GM21367 (cell line): ENCODE data around the gene UPF1.

Experiments used
- ATAC-seq: cut with Tn5 transposase; IDR thresholded peaks from one replicate; pipeline ENCODE4 v1.9.1; 2021; ENCODE audit not compliant: unreplicated experiment

Gene UPF1

DNA sequence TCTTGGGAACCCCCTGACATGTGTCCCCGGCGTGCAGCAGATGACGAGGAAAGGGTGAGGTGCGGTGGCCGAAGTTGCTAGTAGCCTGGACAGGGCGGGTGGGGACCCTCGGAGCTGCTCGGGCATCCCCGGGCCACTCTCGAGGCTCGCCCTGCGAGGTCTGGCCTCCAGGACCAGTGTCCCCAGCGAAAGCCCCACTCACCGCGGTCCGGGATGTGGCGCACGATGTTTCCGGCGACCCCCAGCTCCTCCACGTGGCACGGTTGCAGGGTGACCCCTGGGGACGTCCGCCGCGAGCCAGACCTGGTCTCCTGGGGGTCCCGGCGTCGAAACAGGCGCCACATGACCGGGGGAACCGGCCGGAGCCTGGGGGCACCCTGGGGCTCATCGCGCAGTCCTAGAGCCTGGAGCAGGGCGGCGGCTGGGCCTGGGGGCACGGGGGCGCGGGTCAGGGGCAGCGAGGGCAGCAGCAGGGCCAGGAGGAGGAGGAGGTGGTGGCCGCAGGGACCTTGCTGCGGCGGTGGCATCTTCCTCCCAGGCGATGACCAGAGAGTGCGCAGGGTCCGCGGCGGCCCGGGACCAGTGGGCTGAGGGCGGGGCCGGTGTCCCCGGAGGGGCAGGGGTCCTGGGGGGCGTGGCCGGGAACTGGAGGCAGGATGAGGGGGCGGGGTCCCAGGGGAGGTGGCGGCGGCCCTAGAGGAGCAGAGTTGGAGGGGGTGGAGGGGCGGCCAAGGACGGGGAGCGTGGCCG, 38.2 kb downstream of the UPF1 start:
- ATAC-seq = no peak

DNA sequence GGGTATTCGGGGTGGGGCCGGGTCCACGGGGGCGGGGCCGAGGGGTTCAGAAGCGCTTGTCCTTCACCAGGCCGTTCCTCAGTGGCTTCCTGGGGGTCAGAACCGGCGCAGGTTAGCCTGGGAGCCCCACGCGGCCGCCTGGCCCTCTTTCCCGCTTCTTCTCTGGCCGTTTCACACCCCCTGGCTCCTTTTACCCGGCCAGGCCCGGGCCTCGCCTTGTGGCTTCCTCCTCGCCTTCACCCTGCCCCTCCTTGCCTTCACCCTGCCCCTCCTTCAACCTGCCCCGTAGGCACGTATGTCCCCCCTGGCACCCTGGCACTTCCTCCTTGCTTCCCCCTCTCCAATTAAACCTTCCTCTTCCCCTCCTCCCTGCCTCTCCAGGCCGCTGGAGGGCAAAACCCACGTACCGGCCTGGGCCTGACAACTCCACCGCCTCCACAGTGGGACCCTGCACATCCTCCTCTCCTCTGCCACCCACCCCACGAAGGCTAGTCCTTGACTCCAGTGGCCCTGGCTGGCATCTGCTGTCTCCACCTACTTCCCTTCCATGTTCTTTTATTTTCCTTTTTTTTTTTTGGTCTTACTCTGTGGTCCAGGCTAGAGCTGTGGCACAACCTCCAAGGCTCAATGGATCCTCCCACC, 38.9 kb downstream of the UPF1 start:
- ATAC-seq = no peak

DNA sequence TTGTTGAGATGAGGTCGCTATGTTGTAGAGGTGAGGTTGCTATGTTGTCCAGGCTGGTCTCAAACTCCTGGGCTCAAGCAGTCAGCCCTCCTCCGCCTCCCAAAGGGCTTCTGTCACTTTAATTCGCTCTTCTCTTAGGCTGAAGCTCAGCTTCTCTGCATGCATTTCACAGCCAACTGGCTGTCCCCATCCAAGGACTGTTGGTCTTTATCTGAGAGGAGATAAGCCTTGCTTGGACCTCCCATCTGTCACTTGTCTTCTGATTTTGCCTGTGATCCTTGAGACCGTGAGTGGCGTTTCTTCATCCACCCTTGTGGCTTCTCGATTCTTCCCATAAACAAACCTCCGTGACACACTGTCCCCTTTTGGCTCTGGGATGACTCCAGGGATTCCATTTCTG, 39.8 kb downstream of the UPF1 start:
- no peak for ATAC-seq

DNA sequence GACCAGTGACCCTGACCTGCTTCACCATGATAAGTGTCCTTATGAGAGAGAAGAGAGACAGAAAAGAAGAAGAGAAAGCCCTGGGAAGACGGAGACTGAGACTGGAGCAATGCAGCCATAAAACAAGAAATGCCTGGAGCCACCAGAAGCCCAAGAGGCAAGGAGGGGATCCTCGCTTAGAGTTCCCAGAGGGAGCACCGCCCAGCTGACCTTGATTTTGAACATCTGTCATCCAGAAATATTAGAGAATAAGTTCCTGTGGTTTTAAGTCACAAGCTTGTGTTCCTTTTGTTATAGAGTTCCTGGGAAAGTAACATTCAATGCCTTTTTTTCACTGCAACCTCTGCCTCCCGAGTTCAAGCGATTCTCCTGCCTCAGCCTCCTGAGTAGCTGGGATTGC, 44.0 kb downstream of the UPF1 start:
- no peak for ATAC-seq

DNA sequence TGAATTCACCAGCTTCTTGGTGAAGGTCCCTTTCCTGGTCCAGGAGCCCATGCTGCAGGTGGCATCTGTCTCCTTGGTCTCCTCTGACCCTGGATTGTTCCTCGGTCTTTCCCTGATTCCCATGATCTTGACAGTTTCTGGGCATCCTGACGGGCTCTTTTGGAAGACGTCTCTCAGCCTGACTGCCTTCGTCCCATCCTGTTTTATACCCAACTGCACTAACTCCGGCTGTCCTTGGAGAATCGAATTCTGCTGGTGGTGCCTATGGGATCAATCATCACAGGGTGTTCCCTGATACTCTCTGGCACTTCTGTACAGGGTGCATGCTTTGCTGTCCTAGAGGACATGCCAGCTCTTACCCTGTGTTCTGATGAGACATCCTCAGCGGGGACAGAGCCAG, 45.1 kb downstream of the UPF1 start:
- no peak for ATAC-seq

DNA sequence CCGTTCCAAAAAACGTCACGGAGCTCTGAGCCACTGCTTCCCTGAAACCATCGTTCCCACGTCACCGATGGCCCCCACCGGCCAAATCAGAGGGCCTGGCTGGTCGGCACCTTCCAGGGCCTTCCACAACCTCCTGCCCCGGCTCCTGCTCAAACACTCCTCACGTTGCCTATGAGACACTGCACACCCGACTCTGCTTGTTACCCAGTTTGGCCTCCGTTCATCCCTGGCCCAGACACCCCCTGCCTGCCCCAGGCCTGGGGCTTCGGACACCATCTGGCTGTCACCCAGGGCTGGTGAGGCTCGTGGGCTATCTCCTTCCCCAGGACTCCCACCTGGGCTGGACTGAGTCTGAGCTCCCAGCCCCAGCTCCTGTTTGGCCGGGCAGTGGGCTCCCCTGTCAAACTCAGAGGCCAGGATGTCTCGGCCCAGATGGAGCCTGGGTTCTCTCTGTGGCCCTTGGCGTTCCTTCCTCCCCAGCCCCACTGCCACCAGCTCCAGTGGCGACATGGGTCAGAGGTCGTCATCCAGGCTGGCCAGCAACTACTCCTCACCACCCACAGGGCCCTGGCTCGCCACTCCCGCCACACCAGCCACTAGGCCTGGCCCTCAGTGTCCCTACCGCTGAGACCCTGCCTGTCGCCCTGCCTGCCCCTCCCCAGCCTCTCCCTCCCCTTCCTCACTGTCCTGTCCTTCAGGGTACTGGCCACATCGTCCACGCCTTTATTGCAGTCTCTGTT, 46.5 kb downstream of the UPF1 start:
- no peak for ATAC-seq

DNA sequence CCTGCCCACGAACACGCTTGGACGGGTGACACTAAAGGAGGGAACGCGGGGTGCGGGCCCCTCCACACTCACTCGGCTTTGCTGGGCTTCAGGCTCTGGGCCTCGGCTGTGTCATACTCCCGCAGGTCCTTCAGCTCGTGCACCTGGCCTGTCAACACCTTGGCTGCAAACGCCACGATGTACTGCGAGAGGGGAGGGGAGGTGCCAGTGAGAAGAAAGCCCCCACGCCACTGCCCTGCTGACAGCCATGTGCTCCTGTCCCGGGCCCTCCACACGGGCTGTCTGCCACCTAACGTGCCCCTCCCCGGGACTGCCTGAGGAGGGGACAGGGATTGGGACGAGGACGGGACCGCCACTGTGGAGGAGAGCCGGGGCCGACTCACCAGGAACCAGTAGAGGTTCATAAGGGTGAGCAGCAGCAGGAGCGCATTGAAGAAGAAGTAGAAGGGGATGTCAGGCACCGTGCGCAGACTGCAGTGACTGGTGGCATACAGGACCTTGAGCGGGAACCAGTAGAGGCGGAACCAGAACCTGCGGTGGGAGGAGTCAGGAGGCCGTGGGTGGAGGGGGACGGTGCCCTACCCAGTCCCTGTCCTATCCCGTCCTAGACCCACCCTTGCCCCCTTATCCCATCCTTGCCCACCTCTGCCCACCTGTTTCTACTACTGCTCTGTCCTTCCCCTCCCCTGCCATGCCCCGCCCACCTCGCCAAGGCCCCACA, 47.3 kb downstream of the UPF1 start:
- no peak for ATAC-seq

DNA sequence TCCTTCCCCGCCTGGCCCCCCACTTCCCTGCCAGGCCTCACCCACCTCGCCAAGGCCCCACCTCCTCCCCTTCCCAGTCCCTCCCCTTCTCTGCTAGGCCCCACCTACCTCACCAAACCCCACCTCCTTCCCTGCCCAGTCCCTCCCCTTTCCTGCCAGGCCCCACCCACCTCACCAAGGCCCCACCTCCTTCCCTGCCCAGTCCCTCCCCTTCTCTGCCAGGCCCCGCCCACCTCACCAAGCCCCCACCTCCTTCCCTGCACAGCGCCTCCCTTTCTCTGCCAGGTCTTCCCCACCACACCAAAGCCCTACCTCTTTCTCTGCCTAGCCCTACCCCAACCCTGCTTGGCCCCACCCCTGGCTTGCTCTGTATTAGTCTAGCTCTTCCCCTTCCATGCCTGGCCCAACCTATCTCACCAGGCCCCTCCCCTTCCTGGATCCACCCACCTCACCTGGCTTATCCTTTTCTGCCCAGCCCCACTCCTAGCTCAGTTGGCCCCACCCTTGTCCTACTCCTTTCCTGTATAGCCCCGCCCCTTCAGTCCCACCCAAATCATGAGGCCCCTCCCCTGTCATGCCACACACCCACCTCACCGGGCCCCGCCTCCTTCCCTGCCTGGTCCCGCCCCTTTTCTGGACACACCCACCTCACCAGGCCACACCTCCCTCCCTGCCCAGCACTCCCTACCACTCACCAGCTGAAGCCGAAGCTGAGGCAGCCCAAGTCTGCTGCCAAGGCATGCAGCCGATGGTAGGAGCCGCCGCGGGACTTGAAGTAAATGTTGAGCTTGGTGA, 48.0 kb downstream of the UPF1 start:
- ATAC-seq = no peak

DNA sequence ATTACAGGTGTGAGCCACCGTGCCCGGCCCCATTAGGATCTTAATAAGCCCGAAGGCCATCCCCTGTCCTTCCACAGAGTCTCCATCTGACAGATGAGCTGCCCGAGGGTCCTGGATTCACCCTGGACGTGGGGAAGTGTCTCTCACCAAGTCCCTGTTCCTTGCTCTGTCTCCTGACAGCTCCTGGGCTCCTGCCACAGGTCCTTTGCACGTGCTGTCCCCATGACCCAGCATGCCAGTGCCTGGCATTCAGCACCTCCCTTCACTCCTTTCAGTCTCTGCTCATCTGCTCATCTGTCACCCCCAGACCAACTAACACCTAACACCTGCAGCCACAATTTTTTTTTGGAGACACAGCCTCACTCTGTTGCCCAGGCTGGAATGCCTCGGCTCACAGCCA, 49.7 kb downstream of the UPF1 start:
- no peak for ATAC-seq

DNA sequence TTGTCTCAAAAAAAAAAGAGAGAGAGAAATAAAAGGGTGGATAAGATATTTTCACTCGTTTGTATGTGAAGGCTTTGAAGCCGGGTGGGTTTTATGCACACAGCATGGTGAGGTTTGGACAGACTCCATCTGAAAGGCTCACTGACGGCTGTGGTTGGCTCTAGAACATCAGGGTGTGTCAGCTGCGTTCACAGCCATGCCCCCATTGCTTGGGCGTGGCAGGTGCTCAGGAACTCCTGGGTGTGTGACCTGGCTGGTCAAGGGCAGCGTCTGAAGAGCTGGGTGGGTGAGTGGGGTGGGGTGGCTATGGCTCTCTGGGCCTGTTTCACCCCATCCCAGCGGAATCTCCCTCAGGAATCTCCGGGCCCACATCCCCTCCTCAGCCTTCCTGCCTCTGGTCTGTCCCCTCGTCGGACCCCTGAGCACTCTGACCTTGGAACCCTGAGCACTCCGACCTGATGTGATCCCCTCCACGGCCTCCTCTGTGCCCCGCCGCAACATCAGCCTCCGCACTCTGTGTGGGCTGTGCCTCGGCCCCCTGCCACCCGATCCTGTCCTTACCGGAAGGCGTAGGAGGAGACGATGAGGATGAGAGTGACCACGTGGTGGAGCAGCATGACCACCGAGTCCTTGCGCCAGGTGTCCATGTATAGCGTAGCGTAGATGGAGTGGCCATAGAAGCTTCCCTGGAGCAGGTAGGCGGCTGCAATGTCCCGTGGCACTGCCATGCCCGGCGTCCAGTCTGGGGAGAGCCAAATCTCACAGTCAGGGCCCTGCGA, 52.0 kb downstream of the UPF1 start:
- no peak for ATAC-seq

DNA sequence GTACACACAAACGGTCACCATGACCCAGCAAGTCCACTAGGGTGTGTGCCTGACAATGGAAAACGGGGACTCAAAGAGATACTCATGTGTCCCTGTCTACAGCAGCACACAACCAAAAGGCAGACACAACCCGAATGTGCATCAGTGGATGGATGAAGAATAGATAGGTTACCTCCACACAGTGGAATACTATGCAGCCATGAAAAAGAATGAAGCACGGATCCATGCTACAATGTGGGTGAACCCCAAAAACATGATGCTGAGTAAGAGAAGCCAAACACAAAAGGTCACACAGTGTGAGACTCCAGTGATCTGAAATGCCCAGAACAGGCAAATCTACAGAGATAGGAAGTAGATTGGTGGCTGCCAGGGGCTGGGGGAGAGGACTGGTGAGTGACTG, 55.2 kb downstream of the UPF1 start:
- ATAC-seq = no peak

DNA sequence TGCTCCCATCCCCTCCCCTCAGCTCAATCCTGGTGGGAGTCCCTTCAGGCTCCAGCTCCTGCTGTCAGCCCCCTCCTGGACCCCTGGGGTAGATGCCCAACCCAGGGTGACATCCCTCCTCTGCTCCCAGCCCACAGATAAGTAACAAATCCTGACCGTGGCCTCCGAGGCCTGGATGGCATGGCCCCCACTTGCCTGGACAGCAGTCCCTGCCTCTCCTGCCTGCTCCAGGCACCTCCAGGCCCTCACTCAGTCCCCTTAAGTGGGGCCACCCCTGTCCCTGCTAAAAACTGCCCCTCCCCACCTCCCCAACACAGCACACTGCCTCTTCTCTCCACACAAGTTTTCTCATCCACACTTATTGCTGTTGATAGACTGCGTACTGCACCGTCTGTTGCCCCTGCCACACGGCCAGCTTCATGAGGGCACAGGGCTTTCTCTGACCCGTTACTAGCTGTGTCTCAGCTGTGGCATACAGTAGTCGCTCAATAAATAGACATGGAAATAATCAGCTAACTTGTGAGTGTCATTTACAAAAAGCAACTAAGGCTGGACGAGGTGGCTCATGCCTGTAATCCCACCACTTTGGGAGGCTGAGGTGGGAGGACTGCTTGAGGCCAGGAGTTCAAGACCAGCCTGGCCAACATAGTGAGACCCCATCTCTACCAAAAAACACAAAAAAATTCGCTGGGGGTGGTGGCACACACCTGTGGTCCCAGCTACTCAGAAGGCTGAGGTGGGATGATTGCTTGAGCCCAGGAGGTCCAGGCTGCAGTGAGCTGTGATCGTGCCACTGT, 58.4 kb downstream of the UPF1 start:
- no peak for ATAC-seq

DNA sequence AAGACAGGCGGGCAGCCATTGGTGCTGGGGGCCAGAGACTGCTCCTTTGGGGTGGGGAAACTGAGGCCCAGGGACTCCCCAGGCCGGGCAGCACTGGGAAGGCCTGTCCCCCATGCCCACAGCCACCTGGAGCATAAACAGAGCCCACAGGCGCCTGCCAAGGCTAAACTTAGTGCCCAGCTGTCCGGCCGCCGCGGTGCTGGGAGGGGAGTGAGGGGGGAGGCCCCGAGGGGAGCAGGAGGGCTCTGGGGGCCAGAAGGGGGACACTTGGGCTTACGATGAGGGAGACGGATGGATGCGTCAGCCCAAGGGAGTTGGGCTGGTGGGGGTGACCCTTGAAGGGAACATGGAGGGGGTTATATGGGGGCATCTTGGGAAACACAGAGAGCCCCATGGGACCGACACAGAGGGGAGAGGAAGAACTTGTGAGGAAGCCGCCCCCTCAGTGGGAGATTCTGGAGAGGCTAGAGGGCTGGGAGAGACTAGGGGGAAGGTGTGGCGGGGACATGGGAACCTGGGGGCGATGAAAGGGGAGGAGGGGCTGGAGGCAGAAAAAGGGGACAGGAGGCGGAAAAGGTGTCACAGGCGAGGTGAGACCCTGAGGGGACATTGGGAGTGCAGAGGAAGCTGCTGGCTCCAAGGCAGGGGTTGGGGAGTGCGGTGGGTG, 62.0 kb downstream of the UPF1 start:
- ATAC-seq = no peak

DNA sequence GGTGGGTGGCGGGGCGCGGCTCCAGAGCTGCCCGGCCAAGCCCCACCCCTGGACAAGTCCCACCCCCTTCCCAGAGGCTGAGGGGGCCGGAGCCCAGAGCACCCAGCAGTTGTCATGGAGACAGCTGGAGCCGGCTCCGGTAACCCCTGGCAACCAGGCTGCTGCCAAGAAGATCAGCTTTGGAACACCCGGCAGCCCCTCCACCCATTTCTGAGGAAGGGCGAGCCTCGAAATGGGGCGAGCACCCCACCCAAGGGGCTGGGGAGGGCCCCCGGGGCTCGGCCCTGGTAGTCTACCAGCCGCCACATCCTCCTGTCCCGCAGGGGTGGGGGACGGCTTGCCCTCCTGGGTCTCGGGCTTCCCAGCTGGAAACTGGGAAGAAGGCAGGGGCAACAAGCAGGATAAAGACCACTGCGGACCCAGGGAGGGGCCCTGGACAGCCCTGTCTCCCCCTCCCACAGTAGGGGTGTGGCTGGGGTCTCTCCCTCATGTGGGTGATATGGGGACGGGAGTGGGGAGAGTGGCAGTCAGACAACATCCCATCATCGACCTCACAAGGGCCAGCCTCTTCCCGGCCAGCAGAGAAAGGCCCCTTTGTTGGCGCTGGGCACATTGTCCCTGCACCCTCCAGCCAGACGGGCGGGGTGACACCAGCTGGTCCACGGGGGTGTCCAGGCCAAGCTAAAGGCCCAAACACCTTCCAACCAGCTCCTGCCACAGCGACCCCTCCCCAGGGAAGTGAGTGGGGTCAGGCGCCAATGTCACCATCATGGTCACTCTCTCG, 62.7 kb downstream of the UPF1 start:
- ATAC-seq = no peak

DNA sequence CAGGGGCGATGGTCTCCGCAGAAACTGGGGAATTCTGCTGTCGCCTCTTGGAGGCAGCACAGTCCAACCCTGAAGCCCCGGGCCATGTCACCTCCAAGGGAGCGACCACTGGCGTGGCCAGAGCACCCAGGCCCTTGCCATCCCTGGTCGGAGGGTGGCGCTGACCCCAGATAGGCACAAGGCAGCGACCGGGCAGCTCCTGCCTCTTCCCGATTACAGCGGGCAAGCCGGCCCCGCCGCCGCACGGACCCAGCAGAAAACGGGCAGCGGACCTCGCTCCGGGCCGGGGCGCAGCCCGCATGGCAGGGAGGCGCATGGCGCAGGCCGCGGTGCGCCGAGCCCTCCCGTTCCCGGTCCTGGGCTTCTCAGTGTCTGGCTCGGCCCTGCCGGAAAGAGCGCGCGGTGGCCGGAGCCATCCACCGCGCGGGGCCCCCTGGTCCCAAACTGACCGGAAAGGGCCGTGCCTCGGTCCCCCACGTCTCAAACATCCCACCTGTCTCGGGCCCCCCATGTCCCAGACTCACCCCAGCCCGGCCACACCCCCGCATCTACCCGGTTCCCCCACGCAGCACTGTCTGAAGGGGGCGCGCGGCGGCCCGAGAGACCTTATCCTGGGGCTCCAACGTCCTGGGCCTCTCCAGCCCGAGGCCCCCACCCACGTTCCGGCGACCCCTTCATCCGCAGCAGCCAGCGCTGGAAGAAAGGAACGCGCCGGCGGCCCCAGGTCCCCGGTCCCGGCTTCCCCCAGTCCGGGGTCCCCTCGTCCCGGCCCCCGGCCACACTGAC, 63.5 kb downstream of the UPF1 start:
- no peak for ATAC-seq

DNA sequence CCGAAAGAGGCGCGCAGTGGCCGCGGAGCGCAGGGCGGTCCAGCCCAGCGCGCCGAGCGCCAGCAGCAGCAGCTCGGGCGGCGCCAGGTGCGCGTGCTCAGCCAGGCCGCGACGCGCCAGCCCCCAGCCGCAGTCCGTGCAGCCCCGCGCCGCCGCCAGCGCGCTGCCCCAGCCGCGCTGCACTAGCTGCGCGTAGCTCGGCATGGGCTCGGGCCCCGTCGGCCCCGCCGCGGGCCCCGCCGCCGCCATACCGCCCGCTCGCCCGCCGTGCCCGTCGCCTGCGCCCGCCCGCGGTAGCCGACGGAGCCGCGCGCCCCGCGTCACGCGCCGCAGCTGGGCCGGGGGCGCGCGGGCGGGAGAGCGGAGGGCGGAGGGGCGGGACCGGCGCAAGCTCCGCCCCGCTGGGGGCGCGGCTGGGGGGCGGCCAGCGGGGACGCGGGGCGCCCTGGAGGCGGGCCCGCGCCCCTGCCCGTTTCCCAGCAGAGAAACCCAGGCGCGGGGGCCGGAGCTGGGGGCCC, 64.1 kb downstream of the UPF1 start, which contains the start of gene CERS1:
Gene CERS1, minus strand, starts transcription at position 335 of the 518 bp plus-strand sequence. Its CDS starts 86 bp downstream, at position 249.
- no peak for ATAC-seq

DNA sequence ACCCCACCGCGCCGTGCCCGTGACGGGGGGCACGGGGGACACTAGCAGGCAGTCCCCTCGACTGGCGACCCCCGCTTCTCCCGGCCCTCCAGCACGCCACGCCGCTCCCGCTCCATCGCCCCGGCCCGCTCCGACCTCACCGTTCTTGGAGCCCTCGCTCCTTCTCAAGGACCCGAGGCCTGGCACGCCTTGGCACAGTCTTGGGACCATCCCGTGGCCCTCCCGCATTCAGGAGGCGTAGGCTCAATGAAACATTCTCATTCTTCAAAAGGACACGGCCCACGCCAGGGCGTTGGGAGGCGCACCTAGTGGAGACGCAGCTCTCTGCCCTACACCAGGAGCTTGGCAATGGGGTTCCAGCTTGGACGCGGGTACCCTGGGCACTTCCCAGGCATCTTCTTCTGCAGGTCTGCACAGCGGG, 64.7 kb downstream of the UPF1 start:
- ATAC-seq = no peak
